A673 (cell line): Measurements from ENCODE around the gene SMCO2. TPM values are rescaled to one million over a fixed set of nuclear protein-coding genes. Genes with fewer than 3 reads are reported as not detected.

ENCODE experiments used
- BruUV-seq: library from RNA; stranded (reverse); fragments of 400-500 nt; replicated peaks from 2 replicates; lab custom pipeline; 2021; lab: Mats Ljungman, UMichigan
- CTCF ChIA-PET: fragments of 300-600 bp; sonication (Branson Sonifier 250); formaldehyde crosslinking; loops from one replicate; lab custom pipeline; 2022; ENCODE audit warnings: antibody characterized with exemption; lab: Charles Lee
- POLR2A ChIA-PET: fragments of 300-600 bp; sonication (Branson Sonifier 250); formaldehyde crosslinking; loops from one replicate; lab custom pipeline; 2022; ENCODE audit warnings: antibody characterized with exemption; ENCODE audit not compliant: low non-redundant PET; lab: Charles Lee
- DNase-seq: peaks from one replicate; pipeline ENCODE4 v3.0.0-alpha.2; 2015; ENCODE audit warnings: low spot score
- H3K27ac ChIP-seq: fragments of 200-600 bp; sonication (generic); 2 replicates; pipeline ENCODE4 v1.5.1; 2016; ENCODE audit warnings: mixed run types, low read depth, mild to moderate bottlenecking, mixed read lengths, antibody characterized with exemption, low read length; ENCODE audit not compliant: poor library complexity, severe bottlenecking
- H3K27me3 ChIP-seq: fragments of 200-600 bp; sonication (generic); replicated peaks from 2 replicates; pipeline ENCODE4 v1.6.1; 2017; ENCODE audit warnings: mixed run types, low read depth, mild to moderate bottlenecking, mixed read lengths, antibody characterized with exemption, low read length; ENCODE audit not compliant: insufficient read depth, poor library complexity
- H3K36me3 ChIP-seq: fragments of 200-600 bp; sonication (generic); 2 replicates; pipeline ENCODE4 v1.6.1; 2016; ENCODE audit warnings: mixed run types, mild to moderate bottlenecking, mixed read lengths, antibody characterized with exemption, low read length; ENCODE audit not compliant: insufficient read depth, poor library complexity, severe bottlenecking
- H3K4me1 ChIP-seq: fragments of 200-600 bp; sonication (generic); 2 replicates; pipeline ENCODE4 v1.6.1; 2017; ENCODE audit warnings: mixed run types, mild to moderate bottlenecking, mixed read lengths, antibody characterized with exemption, low read length; ENCODE audit not compliant: insufficient read depth, poor library complexity, severe bottlenecking
- H3K4me3 ChIP-seq: fragments of 200-600 bp; sonication (generic); 2 replicates; pipeline ENCODE4 v1.5.1; 2016; ENCODE audit warnings: low read depth, mixed run types, mild to moderate bottlenecking, mixed read lengths, low read length; ENCODE audit not compliant: poor library complexity, severe bottlenecking
- H3K9me3 ChIP-seq: fragments of 200-600 bp; sonication (generic); 2 replicates; pipeline ENCODE4 v1.6.1; 2016; ENCODE audit warnings: mixed run types, low read depth, mild to moderate bottlenecking, mixed read lengths, antibody characterized with exemption, low read length; ENCODE audit not compliant: poor library complexity, severe bottlenecking
- EZH2 ChIP-seq: fragments of 200-600 bp; sonication (generic); IDR thresholded peaks from 2 replicates; pipeline ENCODE4 v1.6.1; 2017; ENCODE audit warnings: borderline replicate concordance, low read depth, mild to moderate bottlenecking, mixed read lengths, antibody characterized with exemption, low read length; ENCODE audit not compliant: poor library complexity, severe bottlenecking
- intact Hi-C: fragments of 100-400 bp; cut with micrococcal nuclease; formaldehyde crosslinking; loops from one replicate; pipeline ENCODE4 v1.10.0; 2022; ENCODE audit not compliant: unreplicated experiment
- total RNA-seq: library from RNA; stranded (reverse); gene quantifications from 2 replicates; pipeline ENCODE4 v1.2.3, GENCODE V29; 2021
- TF ChIP-seq, protein P1 (sequence below): fragments of 300-800, 200-600 bp; sonication (generic); conservative IDR thresholded peaks from 2 replicates; pipeline ENCODE4 v1.5.1; 2017; ENCODE audit warnings: low read depth, mild to moderate bottlenecking, antibody characterized with exemption, low read length, moderate library complexity, mixed read lengths

Gene SMCO2
- total RNA-seq, 1 experiment from 2014 or later, result not detected

DNA sequence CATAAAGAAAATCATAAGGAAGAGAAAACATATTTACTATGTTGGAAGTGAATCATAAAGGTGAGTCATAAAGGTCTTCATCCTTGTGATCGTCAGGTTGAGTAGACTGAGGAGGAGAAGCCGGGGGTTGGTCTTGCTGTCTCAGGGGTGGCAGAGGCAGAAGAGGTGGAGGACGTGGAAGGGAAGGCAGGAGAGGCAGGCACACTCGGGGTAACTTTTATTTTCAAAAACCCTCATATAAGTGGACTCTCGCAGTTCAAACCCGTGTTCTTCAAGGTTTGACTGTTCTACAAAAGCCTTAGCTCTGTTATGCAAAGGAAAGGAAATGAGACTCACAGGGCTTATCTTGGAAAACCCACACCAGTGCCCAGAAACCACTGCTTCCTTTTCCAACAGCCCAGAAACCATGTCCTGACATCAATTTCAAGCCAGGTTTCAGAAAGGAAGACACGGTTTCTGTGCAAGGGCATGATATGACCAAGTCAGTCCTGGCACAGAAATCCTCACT, 14.0 kb downstream of the SMCO2 start:
- H3K27ac ChIP-seq, result no peak overlapping the region
- H3K4me1 ChIP-seq, result peaks cover 7% of the 10 kb centered on the region
- intact Hi-C loops, result no loop called here
- H3K4me3 ChIP-seq, result no peak overlapping the region
- BruUV-seq, result no TSS peak
- no peak for DNase-seq
- H3K27me3 ChIP-seq, result no peaks in the 10 kb centered on the region
- H3K9me3 ChIP-seq, result no peaks in the 10 kb centered on the region
- TF ChIP-seq, protein P1, sequence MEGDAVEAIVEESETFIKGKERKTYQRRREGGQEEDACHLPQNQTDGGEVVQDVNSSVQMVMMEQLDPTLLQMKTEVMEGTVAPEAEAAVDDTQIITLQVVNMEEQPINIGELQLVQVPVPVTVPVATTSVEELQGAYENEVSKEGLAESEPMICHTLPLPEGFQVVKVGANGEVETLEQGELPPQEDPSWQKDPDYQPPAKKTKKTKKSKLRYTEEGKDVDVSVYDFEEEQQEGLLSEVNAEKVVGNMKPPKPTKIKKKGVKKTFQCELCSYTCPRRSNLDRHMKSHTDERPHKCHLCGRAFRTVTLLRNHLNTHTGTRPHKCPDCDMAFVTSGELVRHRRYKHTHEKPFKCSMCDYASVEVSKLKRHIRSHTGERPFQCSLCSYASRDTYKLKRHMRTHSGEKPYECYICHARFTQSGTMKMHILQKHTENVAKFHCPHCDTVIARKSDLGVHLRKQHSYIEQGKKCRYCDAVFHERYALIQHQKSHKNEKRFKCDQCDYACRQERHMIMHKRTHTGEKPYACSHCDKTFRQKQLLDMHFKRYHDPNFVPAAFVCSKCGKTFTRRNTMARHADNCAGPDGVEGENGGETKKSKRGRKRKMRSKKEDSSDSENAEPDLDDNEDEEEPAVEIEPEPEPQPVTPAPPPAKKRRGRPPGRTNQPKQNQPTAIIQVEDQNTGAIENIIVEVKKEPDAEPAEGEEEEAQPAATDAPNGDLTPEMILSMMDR, result no peak
- TF ChIP-seq EZH2, result no peak
- H3K36me3 ChIP-seq, result no peaks in the 10 kb centered on the region
- ChIA-PET POLR2A (no interaction called here), CTCF (no interaction called here)

DNA sequence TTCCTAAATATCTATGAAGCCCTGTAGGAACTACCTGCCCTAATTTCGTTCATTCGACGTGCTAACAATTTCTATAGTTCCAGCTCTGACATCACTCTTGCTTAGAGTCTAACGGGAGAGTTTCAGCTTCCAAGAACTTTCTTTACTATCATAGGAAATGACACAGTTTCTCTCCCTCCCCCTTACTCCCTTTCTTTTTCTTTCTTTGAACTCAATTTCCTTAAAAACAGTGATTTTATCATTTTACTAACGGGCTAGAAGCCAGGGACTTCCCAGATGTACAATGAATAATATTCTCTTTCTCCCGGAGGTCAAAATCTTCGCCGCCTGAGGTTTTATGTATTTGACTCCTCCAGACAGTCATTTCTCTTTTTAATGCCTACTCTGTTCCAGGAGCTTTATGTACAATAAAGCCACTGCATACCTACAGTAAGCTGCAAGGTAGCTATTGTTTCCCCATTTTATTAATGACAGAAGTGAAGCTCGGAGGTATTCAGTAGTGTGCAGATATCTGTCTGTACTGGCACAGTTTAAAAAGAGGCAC, 15.7 kb downstream of the SMCO2 start:
- peaks cover 7% of the 10 kb centered on the region for H3K4me1 ChIP-seq
- no peaks in the 10 kb centered on the region for H3K9me3 ChIP-seq
- BruUV-seq, result no TSS peak
- intact Hi-C loops, result no loop called here
- no peak overlapping the region for H3K27ac ChIP-seq
- ChIA-PET POLR2A (no interaction called here), CTCF (no interaction called here)
- TF ChIP-seq, protein P1, result no peak
- no peak for TF ChIP-seq EZH2
- no peaks in the 10 kb centered on the region for H3K27me3 ChIP-seq
- no peaks in the 10 kb centered on the region for H3K36me3 ChIP-seq
- peak; percentile 7 for DNase-seq
- H3K4me3 ChIP-seq, result no peak overlapping the region

DNA sequence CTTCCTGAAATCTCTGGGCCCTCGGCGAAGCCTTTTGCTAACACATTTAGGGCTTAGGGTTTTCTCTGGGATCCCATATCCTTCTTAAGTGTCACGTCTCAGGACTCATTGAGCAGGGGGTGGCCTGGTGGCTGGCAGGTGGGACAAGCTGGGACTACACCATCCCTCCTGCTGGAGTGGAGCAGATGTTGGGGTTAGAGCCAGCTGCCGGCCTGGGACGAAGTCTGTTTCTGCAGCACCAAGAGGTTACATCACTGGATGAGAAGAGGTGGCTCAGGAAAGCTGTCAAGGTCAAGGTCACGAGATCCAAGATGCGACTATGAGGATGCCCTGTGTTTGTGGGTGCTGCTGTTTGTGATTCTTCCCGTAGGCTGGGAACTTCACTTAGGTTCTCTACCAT, 16.3 kb downstream of the SMCO2 start:
- peak; percentile 12 for DNase-seq
- no peaks in the 10 kb centered on the region for H3K9me3 ChIP-seq
- ChIA-PET CTCF (no interaction called here), POLR2A (no interaction called here)
- no TSS peak for BruUV-seq
- no peaks in the 10 kb centered on the region for H3K36me3 ChIP-seq
- TF ChIP-seq EZH2, result no peak
- TF ChIP-seq, protein P1, result no peak
- peaks cover 7% of the 10 kb centered on the region for H3K4me1 ChIP-seq
- H3K4me3 ChIP-seq, result no peak overlapping the region
- no peaks in the 10 kb centered on the region for H3K27me3 ChIP-seq
- intact Hi-C loops, result no loop called here
- H3K27ac ChIP-seq, result no peak overlapping the region
